ENCODE data around the gene PSMC5.
"Not testable (repeated sequence)": the region's sequence is repeated elsewhere in the genome, so short reads cannot be mapped to it uniquely, and the experiment has no call there.

The PSMC5 gene

GRCh38 chr17:63848834-63849689 lies 21.8 kb downstream of the PSMC5 start:
- peak; percentile 52 for DNase-seq (ENCODE audit: low read depth)
- no peak overlapping the region for H3K4me3 ChIP-seq (ENCODE audit: control insufficient read depth, low read depth, low read length)
- TF ChIP-seq, protein P1, sequence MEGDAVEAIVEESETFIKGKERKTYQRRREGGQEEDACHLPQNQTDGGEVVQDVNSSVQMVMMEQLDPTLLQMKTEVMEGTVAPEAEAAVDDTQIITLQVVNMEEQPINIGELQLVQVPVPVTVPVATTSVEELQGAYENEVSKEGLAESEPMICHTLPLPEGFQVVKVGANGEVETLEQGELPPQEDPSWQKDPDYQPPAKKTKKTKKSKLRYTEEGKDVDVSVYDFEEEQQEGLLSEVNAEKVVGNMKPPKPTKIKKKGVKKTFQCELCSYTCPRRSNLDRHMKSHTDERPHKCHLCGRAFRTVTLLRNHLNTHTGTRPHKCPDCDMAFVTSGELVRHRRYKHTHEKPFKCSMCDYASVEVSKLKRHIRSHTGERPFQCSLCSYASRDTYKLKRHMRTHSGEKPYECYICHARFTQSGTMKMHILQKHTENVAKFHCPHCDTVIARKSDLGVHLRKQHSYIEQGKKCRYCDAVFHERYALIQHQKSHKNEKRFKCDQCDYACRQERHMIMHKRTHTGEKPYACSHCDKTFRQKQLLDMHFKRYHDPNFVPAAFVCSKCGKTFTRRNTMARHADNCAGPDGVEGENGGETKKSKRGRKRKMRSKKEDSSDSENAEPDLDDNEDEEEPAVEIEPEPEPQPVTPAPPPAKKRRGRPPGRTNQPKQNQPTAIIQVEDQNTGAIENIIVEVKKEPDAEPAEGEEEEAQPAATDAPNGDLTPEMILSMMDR (IDR thresholded peaks at IDR 0.05; ENCODE audit: control insufficient read depth, insufficient read depth, low read depth, low read length, missing control alignments) = peak; percentile 63

DNA sequence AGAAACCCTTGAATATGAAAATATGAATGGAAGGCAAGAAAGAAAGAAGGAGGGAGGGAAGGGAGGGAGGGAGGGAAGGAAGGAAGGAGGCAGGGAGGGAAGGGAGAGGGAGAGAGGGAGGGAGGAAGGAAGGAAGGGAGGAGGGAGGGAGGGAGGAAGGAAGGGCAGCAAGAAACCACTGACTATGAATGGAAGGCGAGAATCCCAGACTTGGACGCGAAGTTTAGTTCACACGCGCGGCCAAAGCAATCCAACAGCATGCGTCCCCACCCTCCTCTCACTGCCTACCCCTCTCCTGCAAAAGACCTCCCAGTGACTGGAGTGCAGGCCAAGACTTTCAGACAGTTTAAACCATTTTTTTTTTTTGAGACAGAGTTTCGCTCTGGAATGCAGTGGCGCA lies 23.2 kb downstream of the PSMC5 start:
- H3K4me3 ChIP-seq (ENCODE audit: control insufficient read depth, low read depth, low read length) = no peak overlapping the region
- DNase-seq (ENCODE audit: low read depth) = no peak
- TF ChIP-seq, protein P1 (IDR thresholded peaks at IDR 0.05; ENCODE audit: control insufficient read depth, insufficient read depth, low read depth, low read length, missing control alignments) = no peak

DNA sequence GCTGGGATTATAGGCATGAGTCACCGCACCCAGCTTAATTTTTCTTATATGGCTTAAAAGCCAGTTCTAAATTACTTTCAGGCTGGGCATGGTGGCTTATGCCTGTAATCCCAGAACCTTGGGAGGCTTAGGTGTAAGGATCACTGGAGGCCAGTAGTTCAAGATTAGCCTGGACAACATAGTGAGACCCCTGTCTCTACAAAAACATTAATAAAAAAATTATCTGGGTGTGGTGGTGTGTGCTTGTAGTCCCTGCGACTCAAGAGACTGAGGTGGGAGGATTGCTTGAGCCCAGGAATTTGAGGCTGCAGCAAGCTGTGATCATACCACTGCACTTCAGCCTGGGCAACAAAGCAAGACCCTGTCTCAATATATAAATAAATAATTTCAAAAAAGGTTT lies 26.0 kb downstream of the PSMC5 start:
- no peak overlapping the region for H3K4me3 ChIP-seq (ENCODE audit: control insufficient read depth, low read depth, low read length)
- no peak for DNase-seq (ENCODE audit: low read depth)
- TF ChIP-seq, protein P1 (IDR thresholded peaks at IDR 0.05; ENCODE audit: control insufficient read depth, insufficient read depth, low read depth, low read length, missing control alignments) = no peak

DNA sequence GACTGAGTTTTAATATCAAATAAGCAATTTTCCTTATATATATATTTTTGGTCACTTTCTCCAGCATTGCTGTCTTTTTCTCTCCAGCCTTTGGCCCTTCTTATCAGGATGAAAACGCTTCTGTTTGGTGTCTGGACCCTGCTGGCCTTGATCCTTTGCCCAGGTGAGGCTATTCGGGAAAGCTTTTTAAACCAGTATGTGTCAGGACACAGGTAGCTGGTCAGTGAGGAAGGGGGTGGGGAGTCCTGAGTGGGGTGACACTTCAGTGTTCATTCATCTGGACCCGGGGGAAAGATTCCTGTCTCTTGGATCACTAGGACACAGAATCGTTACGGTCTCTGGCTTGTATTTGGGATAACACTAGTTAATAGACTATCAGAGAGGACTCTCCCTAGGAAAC lies 27.5 kb downstream of the PSMC5 start:
- no peak for DNase-seq (ENCODE audit: low read depth)
- TF ChIP-seq, protein P1 (IDR thresholded peaks at IDR 0.05; ENCODE audit: control insufficient read depth, insufficient read depth, low read depth, low read length, missing control alignments) = no peak
- H3K4me3 ChIP-seq (ENCODE audit: control insufficient read depth, low read depth, low read length) = no peak overlapping the region

DNA sequence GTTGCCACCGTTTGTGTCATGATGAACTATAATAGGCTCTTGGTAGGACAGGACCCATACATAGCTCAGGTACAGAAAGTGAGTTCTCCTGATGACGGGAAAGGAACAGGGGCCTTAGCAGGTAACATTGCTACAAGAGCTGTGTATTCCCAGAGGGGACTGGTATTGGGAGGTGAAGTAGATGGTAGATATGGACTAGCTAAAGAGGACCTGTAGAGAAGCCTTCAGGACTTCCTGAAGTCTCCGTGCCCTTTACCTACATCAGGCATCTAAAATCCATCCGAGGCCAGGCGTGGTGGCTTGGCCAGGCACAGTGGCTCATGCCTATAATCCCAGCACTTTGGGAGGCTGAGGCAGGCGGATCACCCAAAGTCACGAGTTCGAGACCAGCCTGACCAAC lies 28.0 kb downstream of the PSMC5 start:
- no peak overlapping the region for H3K4me3 ChIP-seq (ENCODE audit: control insufficient read depth, low read depth, low read length)
- no peak for DNase-seq (ENCODE audit: low read depth)
- TF ChIP-seq, protein P1 (IDR thresholded peaks at IDR 0.05; ENCODE audit: control insufficient read depth, insufficient read depth, low read depth, low read length, missing control alignments) = no peak

- not testable (repeated sequence) for DNase-seq (ENCODE audit: low read depth); H3K4me3 ChIP-seq (ENCODE audit: control insufficient read depth, low read depth, low read length)
Observed at GRCh38 chr17:63856425-63856824, 29.2 kb downstream of the PSMC5 start.

GRCh38 chr17:63859257-63859656 lies 32.0 kb downstream of the PSMC5 start:
- TF ChIP-seq, protein P1 (IDR thresholded peaks at IDR 0.05; ENCODE audit: control insufficient read depth, insufficient read depth, low read depth, low read length, missing control alignments) = no peak
- no peak for DNase-seq (ENCODE audit: low read depth)
- H3K4me3 ChIP-seq (ENCODE audit: control insufficient read depth, low read depth, low read length) = no peak overlapping the region
